HG03342 (cell line): ENCODE results near the gene ZDHHC23.

Experiments used
- ATAC-seq: cut with Tn5 transposase; IDR thresholded peaks from one replicate; pipeline ENCODE4 v1.9.1; 2021; ENCODE audit warnings: mild to moderate bottlenecking, moderate library complexity; ENCODE audit not compliant: unreplicated experiment

ZDHHC23 gene, protein sequence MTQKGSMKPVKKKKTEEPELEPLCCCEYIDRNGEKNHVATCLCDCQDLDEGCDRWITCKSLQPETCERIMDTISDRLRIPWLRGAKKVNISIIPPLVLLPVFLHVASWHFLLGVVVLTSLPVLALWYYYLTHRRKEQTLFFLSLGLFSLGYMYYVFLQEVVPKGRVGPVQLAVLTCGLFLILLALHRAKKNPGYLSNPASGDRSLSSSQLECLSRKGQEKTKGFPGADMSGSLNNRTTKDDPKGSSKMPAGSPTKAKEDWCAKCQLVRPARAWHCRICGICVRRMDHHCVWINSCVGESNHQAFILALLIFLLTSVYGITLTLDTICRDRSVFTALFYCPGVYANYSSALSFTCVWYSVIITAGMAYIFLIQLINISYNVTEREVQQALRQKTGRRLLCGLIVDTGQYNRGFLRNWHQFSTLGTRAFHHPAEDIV

DNA sequence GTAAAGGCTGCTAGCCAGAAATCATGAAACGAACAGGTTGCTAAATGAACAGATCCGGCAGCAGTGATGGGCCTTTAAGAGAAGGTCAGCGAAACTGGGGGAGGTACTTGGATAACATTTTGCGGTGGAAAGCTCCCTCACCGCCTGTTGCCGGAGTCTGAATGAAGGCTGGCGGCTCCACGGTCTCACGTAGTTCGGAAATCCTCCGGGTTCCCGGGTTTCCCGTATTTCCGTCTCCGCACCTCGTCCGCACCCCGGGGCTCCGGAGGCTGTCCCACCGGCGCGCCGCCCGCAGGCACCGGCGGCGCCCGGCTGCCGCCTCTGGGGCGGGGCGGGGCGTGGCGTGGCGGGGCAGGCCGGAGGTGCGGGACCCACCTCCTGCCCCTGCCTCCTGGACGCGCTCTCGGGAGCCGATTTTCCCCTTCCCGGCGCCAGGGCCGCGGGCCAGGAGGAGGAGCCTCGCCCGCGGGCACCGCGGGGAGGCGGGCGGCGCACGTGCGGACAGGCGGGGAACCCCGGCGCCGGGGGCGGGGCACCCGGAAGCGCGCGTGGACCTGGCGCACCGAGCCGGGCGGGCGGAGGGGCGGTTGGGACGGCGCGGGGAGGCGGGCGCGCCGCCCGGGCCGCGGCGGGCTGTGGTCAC, at the start of gene ZDHHC23:
ZDHHC23 (plus strand) TSS at position 642 of the 643 bp plus-strand sequence. CDS start 790 bp downstream, outside the sequence.
- peak; percentile 61 for ATAC-seq

DNA sequence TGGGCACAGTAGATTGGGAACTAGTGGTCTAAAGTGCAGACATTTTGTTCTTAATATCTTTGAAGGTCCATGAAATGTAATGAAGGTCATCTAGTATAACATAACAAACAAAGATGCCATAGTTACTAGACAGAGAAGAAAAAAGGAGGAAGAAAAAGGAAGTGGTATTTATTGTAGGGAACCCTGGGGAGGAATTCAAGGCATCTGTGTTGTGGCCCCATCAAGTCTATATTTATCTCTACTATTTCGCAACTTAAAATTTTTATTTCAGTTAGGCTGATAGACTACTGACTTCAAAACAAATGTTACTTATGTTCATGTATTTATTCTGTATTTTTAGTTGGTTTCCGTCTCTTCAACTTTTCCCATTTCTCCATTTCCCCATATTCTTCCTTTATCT, 48.9 kb upstream of the ZDHHC23 start:
- no peak for ATAC-seq

DNA sequence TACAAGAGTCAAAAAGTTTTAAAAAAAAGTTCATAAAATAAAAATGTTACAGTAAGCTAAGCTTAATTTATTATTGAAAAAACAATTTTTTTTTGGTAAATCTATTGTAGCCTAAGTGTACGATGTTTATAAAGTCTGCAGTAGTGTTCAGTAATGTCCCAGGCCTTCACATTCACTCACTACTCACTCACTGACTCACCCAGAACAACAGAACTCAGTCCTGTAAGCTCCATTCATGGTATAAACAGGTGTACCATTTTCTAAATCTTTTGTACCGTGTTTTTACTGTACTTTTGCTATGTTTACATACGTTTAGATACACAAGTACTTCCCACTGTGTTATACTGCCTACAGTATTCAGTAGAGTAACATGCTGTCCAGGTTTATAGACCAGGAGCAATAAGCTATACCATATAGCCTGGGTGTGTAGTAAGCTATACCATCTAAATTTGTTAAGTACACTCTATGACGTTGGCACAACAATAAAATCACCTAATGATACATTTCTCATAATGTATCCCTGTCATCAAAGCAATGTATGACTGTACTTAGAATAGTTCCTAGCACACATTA, 41.2 kb upstream of the ZDHHC23 start:
- ATAC-seq: no peak

DNA sequence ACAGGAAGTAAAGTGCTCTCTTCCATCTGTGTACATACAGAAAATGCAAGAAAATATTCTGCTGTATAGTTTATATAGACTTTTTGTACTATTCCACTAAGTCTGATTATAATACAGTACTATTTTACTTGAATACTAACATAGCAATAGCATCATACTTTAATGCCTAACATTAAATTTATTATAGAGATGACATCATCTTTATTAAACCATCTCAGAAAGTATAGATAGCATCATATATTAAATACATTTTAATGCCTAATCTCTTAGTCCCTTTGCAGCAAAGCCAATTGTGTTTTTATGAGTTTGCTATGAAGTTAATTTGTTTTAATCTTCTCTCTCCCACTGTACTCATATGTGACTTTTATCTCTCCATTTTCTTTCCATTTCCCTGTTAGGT, 39.7 kb upstream of the ZDHHC23 start:
- ATAC-seq: no peak

DNA sequence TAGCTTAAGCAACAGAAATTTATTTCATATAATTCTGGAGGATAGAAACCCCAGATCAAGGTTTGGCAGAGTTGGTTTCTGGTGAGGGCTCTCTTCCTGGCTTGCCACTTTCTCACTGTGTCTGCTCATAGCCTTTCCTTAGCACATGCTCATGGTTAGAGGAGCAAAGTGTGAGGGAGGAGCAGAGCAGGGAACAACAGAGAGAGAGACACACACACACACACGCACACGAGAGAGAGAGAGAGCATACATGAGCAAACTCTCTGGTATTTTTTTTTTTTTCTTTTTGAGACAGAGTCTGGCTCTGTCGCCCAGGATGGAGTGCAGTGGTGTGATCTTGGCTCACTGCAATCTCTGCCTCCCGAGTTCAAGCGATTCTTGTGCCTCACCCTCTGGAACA, 36.8 kb upstream of the ZDHHC23 start:
- no peak for ATAC-seq

DNA sequence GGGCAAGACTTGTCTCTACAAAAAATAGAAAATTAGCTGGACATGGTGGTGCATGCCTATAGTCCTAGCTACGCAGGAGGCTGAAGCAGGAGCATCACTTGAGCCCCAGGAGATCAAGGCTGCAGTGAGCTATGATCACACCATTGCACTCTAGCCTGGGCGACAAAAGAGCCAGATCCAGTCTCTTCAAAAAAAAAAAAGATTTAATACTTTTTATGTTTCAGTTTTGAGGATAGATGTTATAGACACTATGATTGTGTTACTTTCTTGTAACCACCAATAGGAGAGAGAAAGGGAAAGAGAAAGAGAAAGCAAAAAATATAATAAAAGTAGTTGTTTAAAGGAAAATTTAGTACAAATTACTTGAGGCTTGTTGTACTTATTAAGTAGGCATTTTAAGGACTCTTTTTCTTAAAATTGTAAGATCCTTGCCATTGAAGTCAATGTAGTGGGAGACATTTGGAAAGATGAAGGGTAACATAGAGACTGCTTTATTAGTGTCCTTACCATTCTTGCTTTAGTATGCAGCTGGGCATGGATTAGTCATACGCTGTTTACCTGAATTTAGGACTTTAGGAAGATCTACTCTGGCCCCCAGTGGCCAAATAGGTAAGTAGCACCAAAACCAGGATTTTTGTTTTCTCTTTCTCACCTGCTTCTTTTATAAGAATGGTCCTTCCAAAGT, 35.1 kb upstream of the ZDHHC23 start:
- ATAC-seq: peak; percentile 94

DNA sequence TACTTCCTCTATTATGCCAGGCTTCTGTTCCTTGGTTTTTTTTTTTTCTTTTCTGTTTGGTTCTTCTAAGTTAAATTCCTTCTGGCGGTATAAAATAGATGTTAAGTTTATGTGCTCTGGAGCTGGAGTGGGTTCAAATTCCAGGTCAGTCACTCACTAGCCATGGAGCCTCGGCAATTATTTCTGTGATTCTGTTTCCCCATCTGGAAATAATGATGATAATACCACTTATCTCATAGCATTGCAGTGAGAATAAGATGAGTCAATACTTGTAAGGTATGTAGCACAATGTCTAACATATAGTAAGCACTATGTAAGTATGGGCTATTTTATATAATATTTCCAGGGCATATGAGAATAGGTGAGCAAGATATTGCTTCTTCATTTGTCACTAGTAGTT, 33.2 kb upstream of the ZDHHC23 start:
- ATAC-seq: no peak

DNA sequence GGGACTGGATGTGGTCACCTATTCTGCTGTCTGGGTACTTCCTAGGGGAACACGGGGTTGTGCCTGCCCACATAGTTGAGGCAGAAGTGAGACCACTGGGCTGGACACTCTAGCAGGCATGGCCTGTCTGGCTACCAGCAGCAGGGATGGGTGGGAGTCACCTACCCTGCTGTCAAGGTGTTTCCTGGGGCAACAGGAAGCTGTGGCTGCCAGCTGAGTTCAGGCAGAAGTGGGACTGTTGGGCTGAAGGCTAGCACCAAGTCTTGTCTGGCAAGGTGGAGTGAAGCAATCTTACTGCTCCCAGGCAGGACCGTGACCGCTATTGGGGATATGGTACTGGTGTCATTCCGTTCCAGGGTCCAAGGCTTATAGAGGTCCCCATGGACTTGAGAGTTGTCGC, 20.3 kb upstream of the ZDHHC23 start:
- ATAC-seq: no peak

DNA sequence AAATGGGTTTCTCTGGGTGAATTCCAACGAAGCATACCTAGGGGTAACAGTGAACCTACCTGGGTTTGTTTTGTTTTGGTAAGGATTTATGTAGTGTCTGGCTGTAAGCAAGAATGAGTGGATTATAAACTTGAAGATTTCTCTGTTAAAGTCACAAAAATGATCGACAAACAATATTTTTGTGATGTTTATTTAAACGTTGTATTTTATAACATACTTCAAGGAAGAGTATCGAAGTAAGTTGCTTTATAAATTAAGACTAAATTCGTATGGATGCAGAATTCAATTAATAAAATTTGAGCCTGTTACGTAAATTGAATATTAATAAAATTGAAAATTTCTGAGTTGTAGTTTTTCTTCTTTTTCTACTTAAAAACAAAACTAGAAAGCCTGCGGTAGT, 982 bp upstream of the ZDHHC23 start:
- no peak for ATAC-seq

DNA sequence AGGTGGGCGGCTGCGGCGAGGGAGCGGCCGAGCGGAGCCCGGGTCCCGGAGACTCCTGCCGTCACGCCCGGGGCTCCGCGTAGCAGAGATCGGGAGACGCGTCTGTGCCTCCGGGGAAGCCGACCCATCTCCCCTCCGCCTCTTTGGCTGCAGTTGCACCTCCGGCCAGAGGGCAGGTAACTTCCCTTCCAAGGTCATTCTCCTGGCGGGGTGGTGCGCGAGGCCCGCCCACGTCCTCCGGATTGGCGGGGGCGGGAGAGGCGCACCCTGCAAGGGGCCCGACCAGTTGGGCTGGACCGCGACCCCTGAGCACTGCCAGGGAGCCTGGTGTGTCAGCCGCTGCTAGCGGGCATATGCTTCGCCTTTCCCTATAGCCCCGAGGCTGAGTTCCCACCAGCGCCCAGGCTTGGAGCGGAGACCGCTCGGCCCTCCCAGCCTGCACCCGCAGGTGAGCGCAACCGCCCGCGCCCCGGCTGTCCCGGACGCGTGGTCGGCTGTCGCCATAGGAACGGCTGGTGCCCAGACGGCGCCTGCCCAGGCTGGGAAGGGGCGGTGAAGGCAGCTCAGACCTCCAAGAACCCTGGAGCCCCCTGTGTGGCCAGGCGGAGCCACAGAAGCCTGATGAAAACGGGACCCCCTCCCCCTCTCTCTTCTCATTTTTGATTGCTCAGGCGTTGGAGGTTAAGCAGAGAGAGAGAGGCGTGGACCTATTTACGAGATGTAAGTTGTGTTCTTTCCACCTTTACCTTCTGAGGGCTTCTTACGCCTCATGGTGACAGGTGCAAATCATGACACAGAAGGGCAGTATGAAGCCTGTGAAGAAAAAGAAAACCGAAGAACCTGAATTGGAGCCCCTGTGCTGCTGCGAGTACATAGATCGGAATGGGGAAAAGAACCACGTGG, 453 bp downstream of the ZDHHC23 start:
- ATAC-seq: peak; percentile 55

DNA sequence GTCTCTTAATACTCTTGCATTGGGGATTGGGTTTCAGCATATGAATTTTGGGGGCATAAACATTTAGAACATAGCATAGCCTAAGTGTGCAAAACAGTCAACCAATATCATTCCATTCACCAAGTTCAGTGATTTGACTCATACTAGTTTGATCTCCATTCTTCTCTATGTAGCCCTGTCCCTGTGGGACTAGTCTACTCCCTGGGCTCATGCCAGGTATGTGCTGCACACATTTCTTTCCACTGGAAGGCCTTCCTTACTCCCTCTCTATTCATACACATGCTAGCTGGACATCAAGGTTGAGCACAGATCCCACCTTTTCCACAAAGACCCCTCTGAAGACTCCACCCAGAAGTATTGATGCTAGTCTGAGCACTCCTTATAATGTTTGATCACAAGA, 5.1 kb downstream of the ZDHHC23 start:
- no peak for ATAC-seq

DNA sequence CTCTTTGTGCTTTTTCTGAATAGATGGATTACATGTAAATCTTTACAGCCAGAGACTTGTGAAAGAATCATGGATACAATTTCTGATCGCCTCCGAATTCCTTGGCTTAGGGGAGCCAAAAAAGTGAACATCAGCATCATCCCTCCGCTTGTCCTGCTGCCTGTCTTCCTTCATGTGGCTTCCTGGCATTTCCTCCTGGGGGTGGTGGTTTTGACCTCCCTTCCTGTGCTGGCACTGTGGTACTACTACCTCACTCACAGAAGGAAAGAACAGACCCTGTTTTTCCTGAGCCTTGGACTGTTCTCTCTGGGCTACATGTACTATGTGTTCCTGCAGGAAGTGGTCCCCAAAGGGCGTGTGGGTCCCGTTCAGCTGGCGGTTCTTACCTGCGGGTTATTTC, 5.9 kb downstream of the ZDHHC23 start:
- ATAC-seq: no peak

DNA sequence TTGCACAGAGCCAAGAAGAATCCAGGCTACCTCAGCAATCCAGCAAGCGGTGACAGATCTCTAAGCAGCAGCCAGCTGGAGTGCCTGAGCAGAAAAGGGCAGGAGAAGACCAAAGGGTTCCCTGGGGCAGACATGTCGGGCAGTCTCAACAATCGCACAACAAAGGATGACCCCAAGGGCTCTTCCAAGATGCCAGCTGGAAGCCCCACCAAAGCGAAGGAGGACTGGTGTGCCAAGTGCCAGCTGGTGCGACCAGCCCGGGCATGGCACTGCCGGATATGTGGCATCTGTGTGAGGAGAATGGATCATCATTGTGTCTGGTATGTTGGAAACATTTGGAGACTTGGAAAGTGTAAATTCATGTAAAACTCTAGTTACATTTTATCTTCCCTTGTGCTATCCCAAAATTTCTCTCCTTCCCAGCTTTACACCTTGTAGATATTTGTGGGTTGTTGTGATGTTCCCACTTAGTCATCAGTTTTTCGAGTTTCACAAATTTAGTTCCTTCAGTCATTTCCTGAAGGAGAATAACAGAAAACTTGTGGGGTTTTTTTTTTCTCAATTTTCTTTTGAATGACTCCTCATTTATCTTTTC, 6.4 kb downstream of the ZDHHC23 start:
- no peak for ATAC-seq

DNA sequence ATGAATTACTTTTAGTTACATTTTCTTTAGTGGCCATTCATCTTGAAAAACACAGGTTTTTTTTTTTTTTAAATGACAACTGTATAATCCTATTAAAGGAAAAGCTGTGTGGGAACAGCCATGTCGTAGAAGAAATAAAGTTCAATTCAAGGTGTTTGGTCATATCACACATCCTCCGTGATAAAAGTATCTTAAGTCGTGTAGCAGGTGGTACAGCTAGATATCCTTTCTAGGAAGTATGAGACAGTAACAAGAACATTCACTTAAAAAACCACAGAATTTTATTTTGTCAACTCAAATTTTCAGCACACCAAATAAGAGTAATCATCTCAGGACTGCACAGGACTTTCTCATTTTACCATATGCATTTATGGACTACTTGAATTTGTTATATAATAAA, 16.1 kb downstream of the ZDHHC23 start:
- no peak for ATAC-seq

DNA sequence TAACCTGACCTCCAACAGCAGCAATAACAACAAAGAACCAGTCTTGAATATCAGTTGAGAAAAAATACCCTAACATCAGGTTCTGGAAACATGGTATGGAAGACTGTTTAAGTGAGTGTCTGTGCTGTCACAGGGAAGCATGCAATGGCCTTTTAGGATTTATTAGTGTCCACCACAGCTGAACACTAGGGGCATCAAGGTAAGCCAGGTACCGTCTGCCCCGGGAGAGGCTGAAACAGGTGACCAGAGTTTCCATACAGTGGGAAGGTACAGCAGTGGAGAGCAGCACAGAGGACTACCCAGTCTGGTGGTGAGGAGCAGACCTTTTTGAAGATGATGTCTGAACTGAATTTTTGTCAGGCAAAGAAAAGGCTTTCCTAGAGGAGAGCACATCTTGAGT, 18.4 kb downstream of the ZDHHC23 start:
- ATAC-seq: no peak

DNA sequence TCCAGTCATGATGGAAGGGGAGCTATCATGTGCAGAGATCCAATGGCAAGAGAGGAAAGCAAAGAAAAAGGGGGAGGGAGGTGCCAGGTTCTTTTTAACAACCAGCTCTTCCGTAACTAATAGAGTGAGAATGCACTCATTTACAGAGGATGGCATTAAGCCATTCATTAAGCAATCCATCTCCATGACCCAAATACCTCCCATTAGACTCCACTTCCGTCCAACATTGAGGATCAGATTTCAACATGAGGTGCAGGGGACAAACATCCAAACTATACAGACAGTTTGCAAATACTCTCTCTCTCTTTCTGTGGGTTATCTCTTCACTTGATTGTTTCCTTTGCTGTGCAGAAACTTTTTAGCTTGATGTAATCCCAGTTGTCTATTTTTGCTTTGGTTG, 21.2 kb downstream of the ZDHHC23 start:
- ATAC-seq: no peak

DNA sequence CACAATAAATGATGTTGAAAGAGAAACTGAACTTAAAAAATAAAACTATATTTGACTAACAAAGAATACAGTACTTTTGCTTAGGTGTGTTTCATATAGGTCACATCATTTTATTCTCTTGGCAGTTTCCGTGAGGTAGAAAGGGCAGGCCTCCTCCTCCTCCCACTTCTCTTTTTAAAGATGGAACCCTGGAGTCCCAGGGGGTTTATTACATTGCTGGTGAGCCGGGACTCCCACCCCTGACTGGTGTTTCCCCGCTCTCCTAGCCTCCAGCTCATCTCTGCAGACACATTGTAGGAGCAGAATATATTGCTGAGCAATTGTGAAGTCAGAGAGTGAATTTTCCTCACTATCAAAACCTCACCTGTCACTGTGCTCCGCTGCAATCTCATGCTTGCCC, 30.0 kb downstream of the ZDHHC23 start:
- no peak for ATAC-seq

DNA sequence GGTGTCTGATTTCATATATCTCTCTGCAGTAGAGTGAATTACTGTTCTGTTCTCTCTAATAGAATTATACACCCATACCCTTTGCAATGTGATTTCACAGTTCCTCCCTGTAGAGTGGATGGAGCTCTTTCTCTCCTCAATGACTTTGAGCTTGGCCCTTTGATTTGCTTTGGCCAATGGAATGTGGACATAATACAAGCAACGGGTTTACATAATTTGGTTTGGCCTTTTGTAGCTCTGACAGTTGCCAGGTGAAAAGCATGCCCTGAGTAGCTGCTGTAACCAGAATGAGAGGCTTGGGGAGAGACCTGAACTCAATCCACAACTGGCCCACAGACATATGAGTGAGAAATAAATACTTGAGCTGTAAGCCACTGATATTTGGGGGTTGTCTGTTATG, 32.1 kb downstream of the ZDHHC23 start:
- no peak for ATAC-seq

DNA sequence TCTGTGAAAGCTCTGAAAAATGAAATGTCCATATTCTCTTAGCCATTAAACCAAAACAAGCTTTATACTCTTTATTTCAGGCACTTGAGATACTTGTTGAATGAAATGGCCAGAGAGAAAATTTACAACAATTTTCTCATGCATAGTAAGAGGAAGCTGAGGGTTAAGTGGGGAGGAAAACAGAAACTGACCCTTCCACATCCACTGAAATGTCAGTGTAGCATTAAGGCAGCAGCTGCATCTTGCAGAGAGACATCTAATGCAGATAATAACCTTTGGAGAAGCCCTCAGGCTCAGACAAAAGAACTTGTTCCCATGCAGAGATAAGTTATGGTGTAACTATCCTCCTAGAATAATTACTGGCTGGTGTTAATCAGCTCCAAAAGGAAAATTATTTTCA, 34.0 kb downstream of the ZDHHC23 start:
- ATAC-seq: no peak

DNA sequence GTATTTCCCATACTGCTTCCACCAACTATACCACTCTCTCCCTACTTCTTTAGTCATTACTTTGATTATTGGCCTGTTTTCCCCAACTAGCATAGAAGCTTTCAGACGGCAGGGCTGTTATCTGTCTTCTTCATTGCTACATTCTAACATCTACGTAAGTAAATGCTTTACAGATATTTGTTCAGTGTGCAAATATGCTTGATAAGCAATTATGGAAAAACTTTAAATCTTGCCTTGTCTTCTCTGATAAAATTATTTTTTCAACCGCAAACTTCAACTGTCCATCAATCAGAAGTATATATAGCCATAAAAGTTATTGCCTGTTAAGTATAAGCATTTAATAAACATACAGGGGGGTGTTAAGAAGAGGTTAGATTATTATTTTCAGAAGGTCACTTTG, 35.7 kb downstream of the ZDHHC23 start:
- no peak for ATAC-seq
